Lung (tissue), 12 donors: ENCODE data around the gene RYK. TPM values are rescaled to one million over a fixed set of nuclear protein-coding genes. Genes with fewer than 3 reads are reported as not detected.
A peak's percentile ranks its signal among the peaks of the same experiment; 100 is the strongest.

Experiments
- ATAC-seq: fragments of 200-7000 bp; cut with Tn5 transposase; one replicate; pipeline ENCODE4 v1.9.1; 2020; ENCODE audit warnings: moderate number of reproducible peaks; ENCODE audit not compliant: insufficient read depth, low FRiP score
- DNase-seq, 3 donors: peaks; one replicate each; pipeline ENCODE4 v3.0.0-alpha.2; 2013 to 2017
- H3K27ac ChIP-seq, 2 donors: one replicate each; pipeline ENCODE4 v1.5.1; 2013; ENCODE audit warnings: mild to moderate bottlenecking in 2 of 2, moderate library complexity in 2 of 2, control low read depth in 1 of 2, inconsistent platforms in 1 of 2, low read depth in 1 of 2, low read length in 1 of 2
- H3K27me3 ChIP-seq, 3 donors: one replicate each; pipeline ENCODE4 v1.5.1; 2013; ENCODE audit warnings: low read length in 2 of 3; ENCODE audit not compliant: control insufficient read depth in 3 of 3, insufficient read depth in 3 of 3
- H3K36me3 ChIP-seq, 4 donors: one replicate each; pipeline ENCODE4 v1.5.1; 2013; ENCODE audit warnings: low read length in 4 of 4, mild to moderate bottlenecking in 1 of 4, moderate library complexity in 1 of 4; ENCODE audit not compliant: control insufficient read depth in 4 of 4, insufficient read depth in 4 of 4
- H3K4me1 ChIP-seq, 5 donors: one replicate each; pipeline ENCODE4 v1.5.1; 2013; ENCODE audit warnings: low read length in 5 of 5, mild to moderate bottlenecking in 2 of 5, moderate library complexity in 1 of 5; ENCODE audit not compliant: control insufficient read depth in 5 of 5, insufficient read depth in 5 of 5
- H3K4me3 ChIP-seq: one replicate; pipeline ENCODE4 v1.5.1; 2013; ENCODE audit warnings: mild to moderate bottlenecking, control low read depth, moderate library complexity
- H3K9ac ChIP-seq, 2 donors: one replicate each; pipeline ENCODE4 v1.5.1; 2013; ENCODE audit warnings: low read length in 2 of 2, control low read depth in 1 of 2; ENCODE audit not compliant: insufficient read depth in 1 of 2
- H3K9me3 ChIP-seq, 4 donors: one replicate each; pipeline ENCODE4 v1.5.1; 2013; ENCODE audit warnings: low read length in 3 of 4, mild to moderate bottlenecking in 1 of 4, moderate library complexity in 1 of 4; ENCODE audit not compliant: control insufficient read depth in 4 of 4, insufficient read depth in 3 of 4
- CTCF ChIP-seq: IDR thresholded peaks from 2 replicates; pipeline ENCODE4 v1.5.1; 2012; ENCODE audit warnings: mild to moderate bottlenecking; ENCODE audit errors: control extremely low read depth, extremely low read depth
- WGBS, 2 donors: extraction: QIAGEN DNeasy Blood & Tissue Kit; methylation state at CpG; one replicate each; pipeline ENCODE4 v1.1.7; 2013; 5-methylcytosine and 5-hydroxymethylcytosine counted together
- polyA plus RNA-seq, 2 donors: library from polyadenylated mRNA; stranded (reverse); fragments of 200-250 nt; gene quantifications; one replicate each; pipeline ENCODE4 v1.2.1, GENCODE V29; 2013
- total RNA-seq, 2 donors: library from RNA; depleted of rRNA in 1 of 2; stranded (reverse); fragments of >200 nt in 1 of 2; gene quantifications; one replicate each; pipeline ENCODE4 v1.2.1, GENCODE V29; 2014 to 2021
- donor health status: control.
- donor health status: control.
- donor health status: Bipolar disorder and iron deficiency.
- donor health status: healthy.
- donor health status: DM: yes; HTN: yes; CAD: no.

Gene RYK
- total and polyA plus RNA-seq, 4 donors: 22.1 to 132 (median 29.0) TPM

GRCh38 chr3:134249296-134249841, 1.3 kb downstream of the RYK start:
- Histone ChIP-seq H3K4me3 (no peak overlapping the region), H3K9ac (peak overlapping the region; percentile 59 to 69), H3K4me1 (peaks cover 7 to 24% (median 14%) of the 10 kb centered on the region in 5 donors), H3K36me3 (peaks cover 0 to 2% (median 0%) of the 10 kb centered on the region in 4 donors), H3K27ac (no peak overlapping the region), H3K27me3 (no peaks in the 10 kb centered on the region), H3K9me3 (peaks cover 0 to 2% (median 0%) of the 10 kb centered on the region in 4 donors)
- WGBS, 2 donors: 5 to 6% methylated on average over 4 of the region's 4 CpGs
- ATAC-seq (no peak), DNase-seq (peak in 1 of 3 donors; percentile 13)
- TF ChIP-seq CTCF: no peak

GRCh38 chr3:134244921-134245320, 5.7 kb downstream of the RYK start:
- Histone ChIP-seq H3K4me1 (peaks cover 4 to 27% (median 13%) of the 10 kb centered on the region in 5 donors), H3K4me3 (no peak overlapping the region), H3K9me3 (no peaks in the 10 kb centered on the region), H3K27me3 (no peaks in the 10 kb centered on the region), H3K27ac (no peak overlapping the region), H3K36me3 (peaks cover 0 to 3% (median under 1%) of the 10 kb centered on the region in 4 donors), H3K9ac (no peak overlapping the region)
- no peak for ATAC-seq
- DNase-seq: no peak
- WGBS, 2 donors: 94 to 100% methylated on average over 2 of the region's 2 CpGs
- no peak for TF ChIP-seq CTCF

- H3K36me3 ChIP-seq: peaks cover 0 to 3% (median under 1%) of the 10 kb centered on the region in 4 donors
- H3K9ac ChIP-seq: no peak overlapping the region
- WGBS, 2 donors: 72 to 77% methylated on average over 3 of the region's 3 CpGs
- ATAC-seq: peak; percentile 71
- no peak for TF ChIP-seq CTCF
- H3K4me3 ChIP-seq: no peak overlapping the region
- H3K27me3 ChIP-seq: no peaks in the 10 kb centered on the region
- DNase-seq: no peak
- H3K27ac ChIP-seq: no peak overlapping the region
- H3K9me3 ChIP-seq: no peaks in the 10 kb centered on the region
- peaks cover 0 to 33% (median 7%) of the 10 kb centered on the region in 5 donors for H3K4me1 ChIP-seq
Measured at GRCh38 chr3:134242649-134243617, 7.7 kb downstream of the RYK start.
